Liver (tissue), 9 donors: ENCODE data around the gene LCP2. TPM values are rescaled to one million over a fixed set of nuclear protein-coding genes. Genes with fewer than 3 reads are reported as not detected.

Source experiments
- DNase-seq: peaks from one replicate; pipeline ENCODE4 v3.0.0-alpha.2; 2017; ENCODE audit warnings: low spot score
- H3K27ac ChIP-seq, 2 donors: one replicate each; pipeline ENCODE4 v1.7.0; 2013; ENCODE audit warnings: inconsistent platforms in 2 of 2, low read length in 2 of 2, control low read depth in 1 of 2, low read depth in 1 of 2, mild to moderate bottlenecking in 1 of 2
- H3K27me3 ChIP-seq, 4 donors: one replicate each; pipeline versions ENCODE4 v1.6.1 to v1.7.0; 2013; ENCODE audit warnings: low read length in 3 of 4, inconsistent platforms in 1 of 4, mild to moderate bottlenecking in 1 of 4, moderate library complexity in 1 of 4; ENCODE audit not compliant: control insufficient read depth in 4 of 4, insufficient read depth in 4 of 4
- H3K36me3 ChIP-seq, 4 donors: one replicate each; pipeline versions ENCODE4 v1.6.1 to v1.7.0; 2013; ENCODE audit warnings: low read length in 3 of 4, mild to moderate bottlenecking in 3 of 4, low read depth in 1 of 4, moderate library complexity in 1 of 4; ENCODE audit not compliant: control insufficient read depth in 4 of 4, insufficient read depth in 3 of 4
- H3K4me1 ChIP-seq, 4 donors: one replicate each; pipeline versions ENCODE4 v1.6.1 to v1.7.0; 2013; ENCODE audit warnings: low read length in 3 of 4, mild to moderate bottlenecking in 3 of 4, moderate library complexity in 1 of 4; ENCODE audit not compliant: control insufficient read depth in 4 of 4, insufficient read depth in 4 of 4
- H3K4me3 ChIP-seq, 3 donors: one replicate each; pipeline versions ENCODE4 v1.6.1 to v1.7.0; 2013; ENCODE audit warnings: low read length in 3 of 3, control low read depth in 1 of 3, low read depth in 1 of 3, mild to moderate bottlenecking in 1 of 3
- H3K9ac ChIP-seq, 2 donors: one replicate each; pipeline ENCODE4 v1.7.0; 2013; ENCODE audit warnings: low read length in 2 of 2, mild to moderate bottlenecking in 2 of 2, moderate library complexity in 2 of 2, control low read depth in 1 of 2, low read depth in 1 of 2
- H3K9me3 ChIP-seq, 4 donors: one replicate each; pipeline versions ENCODE4 v1.6.1 to v1.7.0; 2013; ENCODE audit warnings: low read length in 3 of 4; ENCODE audit not compliant: control insufficient read depth in 4 of 4
- ATF3 ChIP-seq: IDR thresholded peaks from 2 replicates; pipeline ENCODE4 v1.6.1; 2016; ENCODE audit warnings: antibody characterized with exemption
- CTCF ChIP-seq: fragments of 150-350 bp; IDR thresholded peaks from 2 replicates; pipeline ENCODE4 v1.5.1; 2017; ENCODE audit warnings: improper control_type of control experiment, low read depth, low read length; ENCODE audit not compliant: missing input control
- EGR1 ChIP-seq, 2 donors: IDR thresholded peaks; 2 replicates each; pipeline ENCODE4 v1.6.1; 2016 to 2018; ENCODE audit warnings: antibody characterized with exemption in 2 of 2, low read depth in 2 of 2
- FOXA1 ChIP-seq: IDR thresholded peaks from 2 replicates; pipeline ENCODE4 v1.6.1; 2016; ENCODE audit warnings: antibody characterized with exemption
- FOXA2 ChIP-seq: IDR thresholded peaks from 2 replicates; pipeline ENCODE4 v1.6.1; 2016; ENCODE audit warnings: antibody characterized with exemption
- JUND ChIP-seq, 2 donors: IDR thresholded peaks; 2 replicates each; pipeline ENCODE4 v1.6.1; 2016; ENCODE audit warnings: antibody characterized with exemption in 2 of 2
- RAD21 ChIP-seq, 2 donors: IDR thresholded peaks; 2 replicates each; pipeline ENCODE4 v1.6.1; 2016; ENCODE audit warnings: antibody characterized with exemption in 2 of 2, mild to moderate bottlenecking in 2 of 2
- RXRA ChIP-seq, 2 donors: IDR thresholded peaks; 2 replicates each; pipeline ENCODE4 v1.6.1; 2017 to 2018; ENCODE audit warnings: antibody characterized with exemption in 2 of 2, mild to moderate bottlenecking in 1 of 2
- SP1 ChIP-seq: IDR thresholded peaks from 2 replicates; pipeline ENCODE4 v1.6.1; 2018; ENCODE audit warnings: antibody characterized with exemption, mild to moderate bottlenecking
- TAF1 ChIP-seq: conservative IDR thresholded peaks from 2 replicates; pipeline ENCODE4 v1.6.1; 2016; ENCODE audit warnings: antibody characterized with exemption, mild to moderate bottlenecking
- YY1 ChIP-seq: IDR thresholded peaks from 2 replicates; pipeline ENCODE4 v1.6.1; 2016; ENCODE audit warnings: antibody characterized with exemption, mild to moderate bottlenecking
- WGBS: extraction: QIAGEN DNeasy Blood & Tissue Kit; methylation state at CpG from one replicate; pipeline ENCODE4 v1.1.7; 2013; 5-methylcytosine and 5-hydroxymethylcytosine counted together
- polyA plus RNA-seq, 2 donors: library from polyadenylated mRNA; stranded (reverse) in 1 of 2; unstranded in 1 of 2; fragments of 200-250 nt in 1 of 2; fragments of >200 nt in 1 of 2; fragmentation: Nextera tagmentation in 1 of 2; extraction: Ambion mirVana in 1 of 2; gene quantifications; one replicate each; pipeline versions ENCODE4 v1.2.1 to v1.2.3, GENCODE V29; 2013 to 2015
- total RNA-seq, 2 donors: library from RNA; depleted of rRNA; stranded (reverse); fragments of >200 nt; gene quantifications; one replicate each; pipeline ENCODE4 v1.2.3, GENCODE V29; 2014
- TF ChIP-seq, protein P1 (sequence below): IDR thresholded peaks from 2 replicates; pipeline ENCODE4 v1.6.1; 2016; ENCODE audit warnings: antibody characterized with exemption
- TF ChIP-seq, protein P2 (sequence below): IDR thresholded peaks from 2 replicates; pipeline ENCODE4 v1.6.1; 2016; ENCODE audit warnings: antibody characterized with exemption, mild to moderate bottlenecking
- donor health status: healthy.
- donor health status: healthy.
- donor health status: healthy.
- donor health status: healthy.
- donor health status: healthy.

LCP2 gene
- total and polyA plus RNA-seq, 4 donors, result 3.6 to 16.3 (median 6.7) TPM

DNA sequence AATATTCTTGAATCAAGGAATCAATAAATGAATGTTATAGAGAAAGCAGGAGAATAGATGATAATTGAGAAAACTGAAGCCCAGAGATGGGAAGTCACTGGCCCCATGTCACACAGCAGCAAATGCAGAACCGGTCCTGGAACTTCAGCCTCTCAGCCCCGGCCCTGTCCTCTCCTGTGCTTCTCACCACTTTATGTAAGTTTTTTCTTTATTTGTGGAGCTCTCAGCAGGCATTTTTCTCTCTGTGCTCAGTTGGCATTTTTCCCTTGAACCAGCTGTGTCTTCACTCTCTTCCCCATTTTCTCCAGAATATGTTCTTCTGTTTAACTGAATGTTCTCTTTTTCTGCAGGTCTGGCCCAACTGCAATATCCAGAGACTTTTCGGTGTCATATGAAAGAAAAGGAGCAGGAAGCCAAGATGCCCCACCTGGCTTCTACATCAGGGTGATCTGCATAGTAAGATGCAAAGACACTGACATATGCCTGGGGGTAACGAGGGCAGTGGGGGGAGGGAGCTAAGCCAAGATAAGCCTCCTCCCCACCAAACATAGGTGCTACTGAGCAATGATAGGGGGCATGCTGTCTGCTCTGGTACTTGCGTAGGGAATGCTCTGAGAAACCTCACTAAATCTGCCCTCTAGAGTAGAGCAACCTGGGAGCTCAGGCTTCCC, 12.8 kb upstream of the LCP2 start:
- H3K27ac ChIP-seq, result no peak overlapping the region
- peaks cover 0 to 7% (median 0%) of the 10 kb centered on the region in 4 donors for H3K4me1 ChIP-seq
- no peak for DNase-seq
- 68% methylated on average over 5 of the region's 5 CpGs for WGBS
- H3K9me3 ChIP-seq, result no peaks in the 10 kb centered on the region
- no peak overlapping the region for H3K4me3 ChIP-seq
- no peak for TF ChIP-seq ATF3
- TF ChIP-seq EGR1 (IDR thresholded peaks at IDR 0.05; ENCODE audit: low read depth in 2 of 2), result no peak
- TF ChIP-seq, protein P1, sequence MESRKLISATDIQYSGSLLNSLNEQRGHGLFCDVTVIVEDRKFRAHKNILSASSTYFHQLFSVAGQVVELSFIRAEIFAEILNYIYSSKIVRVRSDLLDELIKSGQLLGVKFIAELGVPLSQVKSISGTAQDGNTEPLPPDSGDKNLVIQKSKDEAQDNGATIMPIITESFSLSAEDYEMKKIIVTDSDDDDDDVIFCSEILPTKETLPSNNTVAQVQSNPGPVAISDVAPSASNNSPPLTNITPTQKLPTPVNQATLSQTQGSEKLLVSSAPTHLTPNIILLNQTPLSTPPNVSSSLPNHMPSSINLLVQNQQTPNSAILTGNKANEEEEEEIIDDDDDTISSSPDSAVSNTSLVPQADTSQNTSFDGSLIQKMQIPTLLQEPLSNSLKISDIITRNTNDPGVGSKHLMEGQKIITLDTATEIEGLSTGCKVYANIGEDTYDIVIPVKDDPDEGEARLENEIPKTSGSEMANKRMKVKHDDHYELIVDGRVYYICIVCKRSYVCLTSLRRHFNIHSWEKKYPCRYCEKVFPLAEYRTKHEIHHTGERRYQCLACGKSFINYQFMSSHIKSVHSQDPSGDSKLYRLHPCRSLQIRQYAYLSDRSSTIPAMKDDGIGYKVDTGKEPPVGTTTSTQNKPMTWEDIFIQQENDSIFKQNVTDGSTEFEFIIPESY, result no peak
- TF ChIP-seq CTCF, result no peak
- no peak for TF ChIP-seq FOXA1
- no peak for TF ChIP-seq JUND (IDR thresholded peaks at IDR 0.05)
- TF ChIP-seq, protein P2, sequence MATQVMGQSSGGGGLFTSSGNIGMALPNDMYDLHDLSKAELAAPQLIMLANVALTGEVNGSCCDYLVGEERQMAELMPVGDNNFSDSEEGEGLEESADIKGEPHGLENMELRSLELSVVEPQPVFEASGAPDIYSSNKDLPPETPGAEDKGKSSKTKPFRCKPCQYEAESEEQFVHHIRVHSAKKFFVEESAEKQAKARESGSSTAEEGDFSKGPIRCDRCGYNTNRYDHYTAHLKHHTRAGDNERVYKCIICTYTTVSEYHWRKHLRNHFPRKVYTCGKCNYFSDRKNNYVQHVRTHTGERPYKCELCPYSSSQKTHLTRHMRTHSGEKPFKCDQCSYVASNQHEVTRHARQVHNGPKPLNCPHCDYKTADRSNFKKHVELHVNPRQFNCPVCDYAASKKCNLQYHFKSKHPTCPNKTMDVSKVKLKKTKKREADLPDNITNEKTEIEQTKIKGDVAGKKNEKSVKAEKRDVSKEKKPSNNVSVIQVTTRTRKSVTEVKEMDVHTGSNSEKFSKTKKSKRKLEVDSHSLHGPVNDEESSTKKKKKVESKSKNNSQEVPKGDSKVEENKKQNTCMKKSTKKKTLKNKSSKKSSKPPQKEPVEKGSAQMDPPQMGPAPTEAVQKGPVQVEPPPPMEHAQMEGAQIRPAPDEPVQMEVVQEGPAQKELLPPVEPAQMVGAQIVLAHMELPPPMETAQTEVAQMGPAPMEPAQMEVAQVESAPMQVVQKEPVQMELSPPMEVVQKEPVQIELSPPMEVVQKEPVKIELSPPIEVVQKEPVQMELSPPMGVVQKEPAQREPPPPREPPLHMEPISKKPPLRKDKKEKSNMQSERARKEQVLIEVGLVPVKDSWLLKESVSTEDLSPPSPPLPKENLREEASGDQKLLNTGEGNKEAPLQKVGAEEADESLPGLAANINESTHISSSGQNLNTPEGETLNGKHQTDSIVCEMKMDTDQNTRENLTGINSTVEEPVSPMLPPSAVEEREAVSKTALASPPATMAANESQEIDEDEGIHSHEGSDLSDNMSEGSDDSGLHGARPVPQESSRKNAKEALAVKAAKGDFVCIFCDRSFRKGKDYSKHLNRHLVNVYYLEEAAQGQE, result no peak
- TF ChIP-seq RAD21 (IDR thresholded peaks at IDR 0.05), result no peak
- TF ChIP-seq FOXA2, result no peak
- no peak overlapping the region for H3K9ac ChIP-seq
- H3K36me3 ChIP-seq, result no peaks in the 10 kb centered on the region
- H3K27me3 ChIP-seq, result peaks cover 0 to 3% (median 0%) of the 10 kb centered on the region in 4 donors

DNA sequence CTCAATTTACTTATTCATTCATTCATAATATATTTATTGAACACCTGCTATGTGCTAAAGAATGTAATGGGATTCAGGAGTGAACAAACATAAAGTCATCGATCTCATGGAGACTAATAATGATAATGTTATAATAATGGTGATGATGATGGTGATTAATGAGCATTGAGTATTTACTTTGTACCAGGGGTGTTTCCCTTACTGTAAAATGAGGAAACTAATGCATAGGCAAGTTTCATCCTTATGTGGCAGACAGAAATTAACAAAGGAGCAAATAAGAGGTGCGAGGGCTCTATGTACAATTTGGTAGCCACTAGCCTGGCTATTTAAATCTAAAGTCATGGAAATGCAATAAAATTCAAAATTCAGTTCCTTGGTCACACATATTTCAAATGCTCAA, 11.1 kb upstream of the LCP2 start:
- Histone ChIP-seq H3K36me3 (no peaks in the 10 kb centered on the region), H3K9me3 (no peaks in the 10 kb centered on the region), H3K4me1 (peaks cover 0 to 7% (median 0%) of the 10 kb centered on the region in 4 donors), H3K27ac (no peak overlapping the region), H3K4me3 (no peak overlapping the region), H3K27me3 (peaks cover 0 to 3% (median 0%) of the 10 kb centered on the region in 4 donors), H3K9ac (no peak overlapping the region)
- 81% methylated on average over 2 of the region's 2 CpGs for WGBS
- no peak for DNase-seq
- TF ChIP-seq JUND (IDR thresholded peaks at IDR 0.05), result no peak
- no peak for TF ChIP-seq SP1
- TF ChIP-seq CTCF, result no peak
- no peak for TF ChIP-seq RXRA (IDR thresholded peaks at IDR 0.05)
- no peak for TF ChIP-seq TAF1
- TF ChIP-seq, protein P2, result no peak
- TF ChIP-seq RAD21 (IDR thresholded peaks at IDR 0.05), result no peak
- TF ChIP-seq, protein P1, result no peak
- no peak for TF ChIP-seq FOXA2
- TF ChIP-seq FOXA1, result no peak
- no peak for TF ChIP-seq ATF3
- TF ChIP-seq YY1, result no peak
